HG02973 (cell line): ENCODE results near the gene CCDC92.

ENCODE experiments used
- ATAC-seq: cut with Tn5 transposase; IDR thresholded peaks from one replicate; pipeline ENCODE4 v1.9.1; 2021; ENCODE audit warnings: moderate library complexity; ENCODE audit not compliant: unreplicated experiment

Gene CCDC92

GRCh38 chr12:123976227-123976826 is 3.7 kb upstream of the CCDC92 start:
- no peak for ATAC-seq

- ATAC-seq: peak; percentile 5
These were observed 1.1 kb upstream of the CCDC92 start for GRCh38 chr12:123973552-123974341.

GRCh38 chr12:123971770-123972456 is 718 bp downstream of the CCDC92 start:
- peak; percentile 5 for ATAC-seq

- no peak for ATAC-seq
These were observed 1.2 kb downstream of the CCDC92 start for GRCh38 chr12:123971449-123971769.

GRCh38 chr12:123967121-123967586 is 5.5 kb downstream of the CCDC92 start:
- no peak for ATAC-seq

GRCh38 chr12:123966596-123966995 is 6.0 kb downstream of the CCDC92 start:
- no peak for ATAC-seq

GRCh38 chr12:123965382-123965781 is 7.2 kb downstream of the CCDC92 start:
- no peak for ATAC-seq

- no peak for ATAC-seq
These were observed 8.8 kb downstream of the CCDC92 start for GRCh38 chr12:123963821-123964220.

GRCh38 chr12:123962513-123962912 is 10.1 kb downstream of the CCDC92 start:
- no peak for ATAC-seq

GRCh38 chr12:123961585-123962345 is 10.9 kb downstream of the CCDC92 start:
- no peak for ATAC-seq

- no peak for ATAC-seq
These were observed 11.8 kb downstream of the CCDC92 start for GRCh38 chr12:123960856-123961255.

GRCh38 chr12:123960029-123960735 is 12.4 kb downstream of the CCDC92 start:
- ATAC-seq: no peak

- ATAC-seq: no peak
These were observed 13.8 kb downstream of the CCDC92 start for GRCh38 chr12:123958876-123959275.

- ATAC-seq: no peak
These were observed 14.2 kb downstream of the CCDC92 start for GRCh38 chr12:123958462-123958861.

GRCh38 chr12:123957196-123957595 is 15.4 kb downstream of the CCDC92 start:
- no peak for ATAC-seq

GRCh38 chr12:123956249-123956648 is 16.4 kb downstream of the CCDC92 start:
- no peak for ATAC-seq

- ATAC-seq: no peak
These were observed 17.8 kb downstream of the CCDC92 start for GRCh38 chr12:123954647-123955350.

- no peak for ATAC-seq
These were observed 20.6 kb downstream of the CCDC92 start for GRCh38 chr12:123952037-123952436.

- no peak for ATAC-seq
These were observed 21.2 kb downstream of the CCDC92 start for GRCh38 chr12:123951467-123951866.
